ENCODE data around the gene RAB7B.

- TF ChIP-seq CTCF (IDR thresholded peaks at IDR 0.05) (no peak), POLR2A (IDR thresholded peaks at IDR 0.05) (no peak)
Measured at GRCh38 chr1:205936311-205936710, 66.9 kb downstream of the RAB7B start.
